Inferior parietal cortex (tissue), 1 donor: ENCODE measurements around the gene KIAA1671.
"Not testable (repeated sequence)": the region's sequence is repeated elsewhere in the genome, so short reads cannot be mapped to it uniquely, and the experiment has no call there.

ENCODE experiments used
- DNase-seq: peaks from one replicate; pipeline ENCODE4 v3.0.0-alpha.2; 2016; ENCODE audit errors: extremely low spot score

The KIAA1671 gene

DNA sequence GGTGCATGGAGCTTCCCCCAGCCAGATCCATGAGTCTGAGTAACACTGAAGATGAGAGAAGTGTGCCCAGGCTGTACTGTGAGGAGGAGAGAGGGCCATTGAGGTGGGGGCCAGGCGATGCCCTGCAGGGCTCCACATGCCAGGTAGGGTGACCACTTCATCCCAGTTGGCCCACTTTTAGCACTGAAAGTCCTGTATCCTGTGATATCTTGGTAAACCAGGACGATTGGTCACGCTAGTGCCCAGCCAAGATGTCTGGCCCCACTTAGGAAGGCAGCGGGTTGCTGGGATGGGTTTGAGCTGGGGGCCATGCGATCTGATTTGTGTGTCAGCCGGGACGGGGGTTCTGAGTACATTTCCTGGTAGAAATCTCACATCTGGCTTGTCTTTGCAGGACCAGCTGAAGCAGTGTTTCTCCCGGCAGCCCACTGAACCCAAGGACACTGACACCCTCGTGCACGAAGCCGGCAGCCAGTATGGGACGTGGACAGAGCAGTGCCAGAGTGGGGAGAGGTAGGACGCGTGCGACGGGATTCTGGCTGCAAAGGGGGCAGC, 218.0 kb downstream of the KIAA1671 start:
- no peak for DNase-seq

- no peak for DNase-seq
Measured at GRCh38 chr22:25172153-25172552, 219.6 kb downstream of the KIAA1671 start.

- no peak for DNase-seq
Measured at GRCh38 chr22:25174156-25174887, 221.8 kb downstream of the KIAA1671 start.

GRCh38 chr22:25174888-25175411, 222.4 kb downstream of the KIAA1671 start:
- no peak for DNase-seq

GRCh38 chr22:25176175-25176574, 223.7 kb downstream of the KIAA1671 start:
- no peak for DNase-seq

GRCh38 chr22:25176799-25177198, 224.3 kb downstream of the KIAA1671 start:
- no peak for DNase-seq

GRCh38 chr22:25177226-25177625, 224.7 kb downstream of the KIAA1671 start:
- no peak for DNase-seq

- no peak for DNase-seq
Measured at GRCh38 chr22:25177895-25178294, 225.4 kb downstream of the KIAA1671 start.

- DNase-seq = not testable (repeated sequence)
Measured at GRCh38 chr22:25178348-25178747, 225.8 kb downstream of the KIAA1671 start.

DNA sequence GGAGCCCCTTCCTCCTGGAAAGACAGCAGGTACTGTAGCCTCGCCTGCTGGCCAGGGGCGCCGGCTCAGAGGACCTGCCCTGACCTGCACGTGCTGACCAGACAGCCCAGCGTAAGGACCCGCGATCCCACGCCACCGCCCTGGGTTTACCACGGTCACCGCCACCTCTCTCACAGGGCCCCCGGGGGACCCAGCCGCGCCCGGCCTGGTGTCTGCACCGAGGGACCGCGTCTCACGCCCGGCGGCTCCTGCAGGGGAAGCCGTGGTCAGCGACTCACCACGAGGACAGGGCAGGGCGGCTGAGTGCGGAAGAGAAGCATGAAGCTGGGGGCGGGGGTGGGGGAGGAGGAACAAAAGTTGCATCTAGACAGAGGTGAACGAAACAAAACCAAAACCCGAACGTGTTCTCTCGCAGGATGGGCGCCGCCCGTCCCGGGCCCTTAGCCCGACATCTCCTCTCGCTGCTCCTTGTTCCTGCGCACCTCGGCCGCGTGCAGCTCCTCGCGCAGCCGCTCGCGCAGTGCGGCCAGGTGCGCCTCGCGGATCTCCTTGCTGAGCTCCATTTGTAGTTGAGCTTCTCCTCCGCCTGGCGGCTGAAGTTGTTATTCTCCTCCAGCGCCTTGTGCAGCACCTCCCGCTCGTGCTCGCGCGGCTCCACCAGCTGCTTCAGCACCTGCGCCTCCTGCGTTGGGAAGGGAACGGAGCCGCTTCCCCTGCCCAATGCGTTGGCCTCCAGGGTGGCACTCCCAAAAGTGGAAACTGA, 226.5 kb downstream of the KIAA1671 start:
- DNase-seq = not testable (repeated sequence)

GRCh38 chr22:25182131-25183110, 229.9 kb downstream of the KIAA1671 start:
- DNase-seq = peak; percentile 20

DNA sequence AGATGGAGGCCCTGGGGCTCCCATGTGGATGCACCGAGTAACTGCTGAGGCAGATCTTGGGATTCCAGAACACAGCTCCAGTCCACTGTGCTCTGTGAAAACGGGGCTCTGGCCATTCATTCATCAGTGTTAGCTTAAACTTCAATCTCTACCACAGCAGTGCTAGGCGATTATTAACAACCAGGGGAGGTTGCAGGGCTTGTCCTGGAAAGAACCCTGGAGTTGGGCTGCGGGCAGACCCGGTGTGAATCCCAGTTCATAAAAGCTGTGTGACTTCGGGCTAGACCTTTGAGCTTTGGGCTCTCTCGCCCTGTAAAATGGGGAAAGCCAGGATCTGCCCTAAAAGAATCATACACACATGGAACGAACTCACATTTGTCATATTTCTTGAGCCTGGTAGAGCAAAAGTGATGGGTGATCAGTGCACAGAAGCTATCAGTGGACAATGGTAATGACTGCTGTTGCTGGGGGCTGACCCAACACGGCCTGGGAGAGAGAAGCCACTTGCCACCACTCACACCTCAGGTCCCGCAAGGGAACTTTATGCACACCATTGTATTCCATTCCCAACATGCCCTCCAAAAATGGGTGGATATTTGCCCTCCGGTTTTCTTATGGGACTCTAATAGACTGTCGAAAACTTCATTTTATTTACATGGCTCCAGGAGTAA, 231.6 kb downstream of the KIAA1671 start:
- no peak for DNase-seq

GRCh38 chr22:25186140-25186539, 233.6 kb downstream of the KIAA1671 start:
- DNase-seq = no peak

DNA sequence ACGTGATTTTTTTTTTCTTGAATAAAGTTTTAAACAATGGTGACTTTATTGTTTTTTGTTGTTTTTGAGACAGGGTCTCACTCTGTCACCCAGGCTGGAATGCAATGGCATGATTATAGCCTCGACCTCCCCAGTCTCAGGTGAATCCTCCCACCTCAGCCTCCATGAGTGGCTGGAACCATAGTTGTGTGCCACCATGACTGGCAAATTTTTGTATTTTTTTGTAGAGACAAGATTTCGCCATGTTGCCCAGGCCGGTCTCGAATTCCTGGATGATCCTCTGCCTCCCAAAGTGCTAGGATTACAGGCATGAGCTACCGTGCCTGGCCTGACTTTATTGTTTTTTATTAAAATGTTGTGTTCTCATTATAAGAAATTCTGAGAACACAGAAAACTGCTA, 235.0 kb downstream of the KIAA1671 start:
- DNase-seq = no peak

DNA sequence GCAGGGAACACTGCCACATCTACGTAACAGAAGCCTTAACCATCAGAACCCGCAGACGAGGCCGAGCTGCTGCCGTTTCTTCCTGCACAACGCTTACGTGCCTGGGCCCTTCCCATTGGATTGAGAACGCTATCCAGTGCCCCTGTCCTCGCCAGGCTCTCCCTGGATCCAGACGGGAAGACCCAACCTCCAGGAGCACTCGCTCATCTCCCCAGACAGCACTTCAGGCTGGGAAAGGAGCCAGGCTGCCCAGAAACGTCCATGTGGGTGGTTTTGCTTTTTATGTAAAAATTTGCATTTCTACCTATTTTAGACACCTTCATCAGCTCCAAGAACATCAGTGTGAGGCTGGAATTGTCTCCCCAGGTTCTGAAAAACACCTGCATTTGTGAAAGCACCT, 239.9 kb downstream of the KIAA1671 start:
- peak; percentile 13 for DNase-seq

- DNase-seq = no peak
Measured at GRCh38 chr22:25193130-25193529, 240.6 kb downstream of the KIAA1671 start.

DNA sequence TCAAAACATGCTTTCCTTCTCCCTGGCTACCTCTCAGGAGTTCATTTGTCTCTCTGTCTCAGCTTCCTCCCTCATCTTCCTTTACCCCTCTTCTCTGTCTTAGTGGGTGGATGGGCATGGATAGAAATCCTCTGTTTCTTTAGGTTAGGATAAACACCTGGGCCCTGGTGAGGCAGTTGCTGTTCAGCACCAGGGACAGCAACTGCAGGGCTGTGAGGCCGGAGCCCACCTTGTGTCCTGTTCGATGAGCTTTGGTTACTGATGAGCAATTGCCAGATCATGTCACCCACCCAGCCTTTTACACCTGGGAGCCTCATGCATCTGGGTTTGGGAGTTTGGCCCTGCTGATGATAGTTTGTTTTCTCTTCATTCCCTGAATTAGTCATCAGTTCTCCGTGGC, 241.0 kb downstream of the KIAA1671 start:
- DNase-seq = no peak

DNA sequence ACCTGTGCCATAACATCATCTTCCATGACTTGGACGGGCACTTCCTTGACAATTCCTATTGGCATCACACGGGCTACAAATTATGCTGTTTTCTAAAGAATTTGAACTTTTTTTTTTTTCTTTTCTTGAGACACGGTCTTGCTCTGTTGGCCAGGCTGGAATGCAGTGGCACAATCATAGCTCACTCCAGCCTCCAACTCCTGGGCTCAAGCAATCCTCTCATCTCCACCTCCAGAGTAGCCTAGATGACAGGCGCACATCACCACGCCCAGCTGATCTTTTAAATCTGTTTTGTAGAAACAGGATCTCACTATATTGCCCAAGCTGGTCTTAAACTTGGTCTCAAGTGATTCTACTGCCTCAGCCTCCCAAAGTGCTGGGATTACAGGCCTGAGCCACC, 243.8 kb downstream of the KIAA1671 start:
- no peak for DNase-seq

DNA sequence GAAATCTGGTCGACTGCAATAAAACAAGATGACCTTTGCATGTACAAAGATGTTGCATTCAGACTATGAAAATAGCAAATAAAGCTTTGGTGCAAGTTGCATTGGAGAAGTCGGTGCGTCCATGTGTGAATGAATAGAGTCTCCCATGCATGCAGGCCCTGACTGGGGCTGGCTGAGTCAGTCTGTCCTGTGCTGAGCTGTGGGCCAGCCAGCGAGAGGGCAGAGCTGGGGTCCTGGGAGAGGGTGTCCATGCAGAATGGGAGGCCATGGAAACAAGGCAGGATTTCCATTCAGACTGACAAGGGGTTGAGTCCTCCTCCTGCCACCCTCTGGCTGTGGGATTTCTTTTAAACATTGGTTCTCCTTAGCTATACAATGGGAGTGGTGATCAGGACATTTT, 244.8 kb downstream of the KIAA1671 start:
- DNase-seq = no peak

- no peak for DNase-seq
Measured at GRCh38 chr22:25199731-25200520, 247.4 kb downstream of the KIAA1671 start, which contains the start of gene CRYBB3. Gene CRYBB3 (plus strand): TSS chr22:25199858. CDS start chr22:25201397, 1,539 bp downstream.
